Fibroblast of mammary gland (primary cell): ENCODE results near the gene UNCX.

Source experiments
- DNase-seq: peaks from one replicate; pipeline ENCODE4 v3.0.0-alpha.2; 2010; ENCODE audit warnings: low read depth
- H3K4me3 ChIP-seq: 2 replicates; pipeline ENCODE4 v1.5.1; 2011; ENCODE audit warnings: low read depth, mild to moderate bottlenecking, low read length, moderate library complexity; ENCODE audit not compliant: control insufficient read depth
- TF ChIP-seq, protein P1 (sequence below): conservative IDR thresholded peaks from 2 replicates; pipeline ENCODE4 v1.5.1; 2011; ENCODE audit warnings: low read depth, low read length, inconsistent platforms; ENCODE audit not compliant: control insufficient read depth, insufficient read depth

The UNCX gene

DNA sequence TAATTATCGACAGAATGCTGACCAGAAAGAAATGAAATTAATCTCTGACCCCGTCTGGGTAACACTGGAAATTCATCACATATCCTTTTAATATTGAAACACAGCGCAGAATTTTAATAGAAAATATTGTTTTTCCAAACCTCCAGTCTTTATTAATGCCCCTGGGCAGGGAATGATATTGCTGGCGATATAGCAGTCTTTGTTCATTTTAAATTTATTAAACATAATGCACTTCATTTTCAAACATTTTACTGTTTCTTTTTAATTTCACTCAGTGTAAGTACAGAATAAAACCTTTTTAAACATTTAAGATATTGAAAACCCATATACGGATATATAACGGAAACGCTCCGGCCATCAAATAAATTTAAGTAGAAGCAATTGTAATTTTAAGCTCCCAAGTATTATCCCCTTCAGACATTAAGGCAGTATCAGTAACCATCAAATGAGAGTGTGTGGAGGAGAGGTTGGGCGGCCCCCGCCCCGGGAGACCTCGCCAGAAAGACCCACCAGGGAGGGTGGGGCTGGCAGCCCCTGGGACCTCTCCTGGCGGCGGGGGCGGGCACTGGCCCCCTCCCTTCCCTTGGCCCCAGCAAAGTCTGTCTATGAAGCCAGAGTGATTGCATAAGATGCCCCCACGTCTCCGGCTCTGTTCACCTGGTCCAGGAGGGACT lies 10.8 kb downstream of the UNCX start:
- TF ChIP-seq, protein P1, sequence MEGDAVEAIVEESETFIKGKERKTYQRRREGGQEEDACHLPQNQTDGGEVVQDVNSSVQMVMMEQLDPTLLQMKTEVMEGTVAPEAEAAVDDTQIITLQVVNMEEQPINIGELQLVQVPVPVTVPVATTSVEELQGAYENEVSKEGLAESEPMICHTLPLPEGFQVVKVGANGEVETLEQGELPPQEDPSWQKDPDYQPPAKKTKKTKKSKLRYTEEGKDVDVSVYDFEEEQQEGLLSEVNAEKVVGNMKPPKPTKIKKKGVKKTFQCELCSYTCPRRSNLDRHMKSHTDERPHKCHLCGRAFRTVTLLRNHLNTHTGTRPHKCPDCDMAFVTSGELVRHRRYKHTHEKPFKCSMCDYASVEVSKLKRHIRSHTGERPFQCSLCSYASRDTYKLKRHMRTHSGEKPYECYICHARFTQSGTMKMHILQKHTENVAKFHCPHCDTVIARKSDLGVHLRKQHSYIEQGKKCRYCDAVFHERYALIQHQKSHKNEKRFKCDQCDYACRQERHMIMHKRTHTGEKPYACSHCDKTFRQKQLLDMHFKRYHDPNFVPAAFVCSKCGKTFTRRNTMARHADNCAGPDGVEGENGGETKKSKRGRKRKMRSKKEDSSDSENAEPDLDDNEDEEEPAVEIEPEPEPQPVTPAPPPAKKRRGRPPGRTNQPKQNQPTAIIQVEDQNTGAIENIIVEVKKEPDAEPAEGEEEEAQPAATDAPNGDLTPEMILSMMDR: no peak
- no peak for DNase-seq
- no peak overlapping the region for H3K4me3 ChIP-seq

DNA sequence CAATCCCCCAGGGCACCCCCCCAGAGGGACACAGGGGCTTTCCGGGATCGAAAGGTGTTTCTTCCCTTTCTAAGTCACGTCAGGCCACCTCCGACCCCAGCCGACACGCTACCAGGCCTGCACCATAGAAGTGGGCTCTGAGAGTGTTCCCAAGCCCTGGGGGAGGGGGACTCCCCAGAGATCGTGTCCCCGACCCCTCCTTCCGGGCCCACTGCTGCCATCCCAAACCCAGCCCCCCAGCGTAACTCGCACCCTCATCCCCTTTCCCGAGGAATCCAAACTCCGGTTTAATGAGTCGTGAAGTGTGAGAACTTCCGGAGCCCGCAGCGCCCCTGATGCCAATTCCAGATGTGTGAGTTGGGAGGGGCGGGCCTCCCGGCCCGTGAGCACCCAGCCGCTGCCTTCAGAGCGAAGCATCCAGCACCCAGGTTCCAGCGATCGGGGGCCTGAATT lies 11.3 kb downstream of the UNCX start:
- no peak for DNase-seq
- no peak overlapping the region for H3K4me3 ChIP-seq
- TF ChIP-seq, protein P1: no peak

DNA sequence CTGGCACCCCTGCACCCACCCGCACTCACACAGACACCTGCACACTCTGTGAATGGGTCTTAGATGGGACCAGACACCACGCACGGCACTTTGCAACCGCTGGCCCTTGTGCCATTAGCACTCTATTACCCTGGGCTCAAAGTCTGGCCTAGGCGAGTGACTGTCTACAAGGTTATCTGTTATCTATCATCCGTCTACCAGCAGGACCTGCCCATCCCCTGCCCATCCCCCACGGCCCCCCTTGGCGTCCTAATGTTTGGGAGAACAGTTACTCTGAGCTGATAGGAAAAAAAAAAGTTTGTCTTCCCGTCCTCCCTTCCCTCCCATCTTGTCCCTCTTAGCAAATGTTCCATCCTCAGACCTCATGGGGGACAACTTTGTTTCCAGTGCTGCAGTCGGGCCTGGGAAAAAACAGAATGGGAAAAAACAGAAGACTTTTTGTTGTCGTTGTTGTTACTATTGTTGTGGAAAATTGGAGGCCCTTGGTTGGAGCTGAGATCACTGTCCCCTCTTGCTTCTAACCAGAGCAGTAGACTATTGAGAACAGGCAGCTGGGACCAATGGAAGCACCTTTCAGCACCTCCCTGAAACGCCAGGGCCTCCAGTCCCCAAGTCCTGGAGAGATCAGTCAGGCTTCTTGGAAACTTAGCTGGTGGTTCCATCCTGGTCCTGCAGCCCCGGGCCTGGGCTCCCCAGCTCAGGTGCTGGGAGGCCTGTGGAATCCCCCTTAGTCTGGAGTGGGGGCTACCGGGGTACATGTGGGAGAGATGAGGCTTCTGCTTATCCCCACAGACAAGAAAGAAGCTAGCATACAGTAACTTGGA lies 12.2 kb downstream of the UNCX start:
- TF ChIP-seq, protein P1: no peak
- DNase-seq: no peak
- H3K4me3 ChIP-seq: no peak overlapping the region

DNA sequence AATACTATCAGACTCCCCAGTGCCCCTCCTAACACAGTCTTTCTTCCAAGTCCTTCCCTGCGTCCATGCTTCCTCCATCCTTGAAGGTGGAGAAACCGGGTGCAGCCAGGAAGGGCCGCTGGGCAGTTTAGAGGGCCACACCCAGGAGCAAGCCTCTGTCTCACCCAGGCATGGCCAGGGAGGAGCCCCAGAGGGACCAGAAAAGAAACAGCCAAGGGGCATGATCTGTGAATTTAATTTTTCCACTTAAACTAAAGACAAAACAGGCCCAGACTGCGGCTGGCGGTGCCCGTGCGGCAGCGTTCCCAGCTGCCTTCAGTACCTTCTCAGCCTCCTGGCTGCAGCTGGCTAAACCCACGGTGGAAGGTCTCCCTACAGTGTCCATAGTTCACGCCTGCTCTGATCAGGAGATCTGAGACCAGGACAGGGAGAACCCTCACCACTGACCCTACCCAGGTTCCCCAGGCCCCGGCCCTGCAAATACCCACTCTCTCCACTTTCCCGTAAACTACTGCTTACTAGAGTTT lies 12.9 kb downstream of the UNCX start:
- no peak overlapping the region for H3K4me3 ChIP-seq
- DNase-seq: no peak

DNA sequence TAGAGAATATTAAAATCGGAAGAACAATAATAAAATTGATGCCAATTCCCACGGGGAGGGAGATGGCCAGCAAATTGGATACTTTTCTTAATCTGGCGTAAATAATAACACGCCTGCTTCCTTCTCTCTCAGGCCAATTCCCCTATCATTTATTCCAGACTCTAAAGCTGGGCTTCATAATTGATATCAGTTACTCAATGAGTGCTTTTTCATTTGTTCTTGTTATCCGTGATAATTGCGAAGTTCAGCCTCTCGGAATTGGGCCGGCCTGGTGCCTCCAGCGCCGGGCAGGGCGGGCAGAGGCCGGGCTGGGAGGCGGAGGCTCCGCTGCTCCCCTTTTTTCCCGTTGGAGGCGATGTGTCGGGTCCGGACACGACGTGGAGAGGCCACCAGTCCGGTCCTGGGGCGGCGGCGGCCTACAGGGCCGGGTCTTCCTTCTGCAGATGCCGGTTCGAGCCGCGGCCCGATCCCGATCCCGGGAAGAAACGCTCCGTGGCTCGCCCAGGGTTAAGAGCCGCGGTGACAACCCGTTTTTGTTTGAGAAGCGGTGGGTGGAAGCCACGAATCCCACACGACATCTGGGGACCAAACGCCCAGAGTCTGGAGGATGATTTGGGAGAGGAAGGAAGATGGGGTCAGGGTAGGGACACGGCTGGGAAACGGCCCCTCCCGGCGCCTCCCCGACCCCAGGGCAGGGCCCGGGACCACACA lies 13.6 kb downstream of the UNCX start:
- no peak for DNase-seq

More for the DNA sequence above, 12.9 kb downstream of the UNCX start:
- TF ChIP-seq, protein P1: no peak

More for the DNA sequence above, 13.6 kb downstream of the UNCX start:
- TF ChIP-seq, protein P1: no peak
- H3K4me3 ChIP-seq: no peak overlapping the region
